ENCODE results near the gene ASRGL1.

ASRGL1 gene

DNA sequence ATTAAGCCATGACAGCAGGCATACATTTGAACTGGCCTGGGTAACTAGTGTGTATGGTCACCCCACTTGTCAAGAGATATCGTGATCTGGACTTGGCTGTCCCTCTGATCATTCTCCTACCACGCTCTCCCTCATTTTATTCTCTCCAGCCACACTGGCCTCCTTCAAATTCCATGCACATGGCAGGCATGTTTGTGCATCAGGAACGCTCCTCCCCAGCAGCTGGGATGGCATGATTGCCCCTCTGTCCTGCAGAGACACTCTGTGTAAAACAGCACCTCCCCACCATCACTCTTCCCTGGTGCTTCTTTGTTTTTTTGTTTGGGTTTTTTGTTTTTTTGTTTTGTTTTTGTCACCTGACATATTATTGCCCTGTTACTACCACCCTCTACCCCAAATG, 50.1 kb downstream of the ASRGL1 start:
- Histone ChIP-seq H3K27me3 (ENCODE audit: control insufficient read depth in 3 of 3, insufficient read depth in 3 of 3, low read depth in 1 of 3, low read length in 3 of 3) (no peaks in the 10 kb centered on the region), H3K14ac (ENCODE audit: low read length) (no peak overlapping the region), H3K23ac (ENCODE audit: low read depth, low read length, poor library complexity) (no peak overlapping the region), H2AFZ (ENCODE audit: low read length) (no peak overlapping the region), H3K4me1 (ENCODE audit: control insufficient read depth in 2 of 2, insufficient read depth in 1 of 2, low read depth in 1 of 2, low read length in 2 of 2) (no peaks in the 10 kb centered on the region), H3K4me3 (ENCODE audit: low read length in 2 of 2) (no peak overlapping the region), H2BK120ac (ENCODE audit: low read depth, low read length) (no peak overlapping the region), H3K4ac (ENCODE audit: low read length) (no peak overlapping the region), H3K9me3 (replicated peaks in 1 of 2; ENCODE audit: control insufficient read depth in 2 of 2, insufficient read depth in 1 of 2, low read depth in 1 of 2, low read length in 2 of 2) (no peaks in the 10 kb centered on the region), H3K27ac (replicated peaks; ENCODE audit: low read length) (no peak overlapping the region), H4K8ac (ENCODE audit: low read depth, low read length) (no peak overlapping the region), H3K4me2 (ENCODE audit: insufficient read depth, low read length, poor library complexity, severe bottlenecking) (no peak overlapping the region), H2BK5ac (ENCODE audit: low read length) (no peak overlapping the region), H3K18ac (ENCODE audit: low read length) (peak overlapping the region; percentile 49), H3K79me1 (ENCODE audit: low read depth, low read length) (no peaks in the 10 kb centered on the region), H2AK5ac (ENCODE audit: low read depth, low read length) (no peak overlapping the region), H3K36me3 (replicated peaks in 1 of 2; ENCODE audit: control insufficient read depth in 2 of 2, insufficient read depth in 2 of 2, low read length in 2 of 2) (peaks cover 3 to 5% of the 10 kb centered on the region in 2 donors), H4K91ac (ENCODE audit: low read depth, low read length, poor library complexity) (no peak overlapping the region), H2BK15ac (ENCODE audit: low read length) (no peak overlapping the region), H3K9ac (ENCODE audit: low read depth, low read length, poor library complexity) (no peak overlapping the region), H2BK12ac (ENCODE audit: low read length) (no peak overlapping the region)
- DNase-seq (ENCODE audit: low spot score), result no peak
- no CpG with 5 or more reads among the region's 3 CpGs for WGBS, 2 donors (ENCODE audit: extremely low coverage in 2 of 2, insufficient read length in 2 of 2, insufficient replicate concordance in 1 of 2)

DNA sequence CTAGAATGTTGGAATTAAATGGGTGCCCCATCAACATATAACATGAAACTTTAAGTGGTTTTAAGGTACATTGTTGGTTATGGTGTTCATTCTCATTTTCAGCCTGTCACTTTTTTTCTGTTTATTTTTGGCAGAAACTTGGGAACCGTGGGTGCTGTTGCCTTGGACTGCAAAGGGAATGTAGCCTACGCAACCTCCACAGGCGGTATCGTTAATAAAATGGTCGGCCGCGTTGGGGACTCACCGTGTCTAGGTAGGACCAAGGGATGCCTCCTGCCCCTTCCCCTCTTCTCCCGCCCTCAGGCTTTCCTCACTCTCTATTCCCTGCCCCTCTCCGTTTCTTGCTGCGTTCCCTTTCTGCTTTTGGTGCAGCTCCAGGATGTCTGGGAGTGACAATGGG, 51.8 kb downstream of the ASRGL1 start:
- Histone ChIP-seq H4K91ac (ENCODE audit: low read depth, low read length, poor library complexity) (no peak overlapping the region), H3K79me1 (ENCODE audit: low read depth, low read length) (no peaks in the 10 kb centered on the region), H3K27ac (replicated peaks; ENCODE audit: low read length) (no peak overlapping the region), H3K4ac (ENCODE audit: low read length) (no peak overlapping the region), H3K23ac (ENCODE audit: low read depth, low read length, poor library complexity) (no peak overlapping the region), H2BK120ac (ENCODE audit: low read depth, low read length) (no peak overlapping the region), H2BK12ac (ENCODE audit: low read length) (no peak overlapping the region), H3K27me3 (ENCODE audit: control insufficient read depth in 3 of 3, insufficient read depth in 3 of 3, low read depth in 1 of 3, low read length in 3 of 3) (no peaks in the 10 kb centered on the region), H2BK5ac (ENCODE audit: low read length) (no peak overlapping the region), H3K4me2 (ENCODE audit: insufficient read depth, low read length, poor library complexity, severe bottlenecking) (no peak overlapping the region), H3K14ac (ENCODE audit: low read length) (no peak overlapping the region), H3K9ac (ENCODE audit: low read depth, low read length, poor library complexity) (no peak overlapping the region), H4K8ac (ENCODE audit: low read depth, low read length) (no peak overlapping the region), H3K4me1 (ENCODE audit: control insufficient read depth in 2 of 2, insufficient read depth in 1 of 2, low read depth in 1 of 2, low read length in 2 of 2) (no peaks in the 10 kb centered on the region), H2AFZ (ENCODE audit: low read length) (no peak overlapping the region), H2AK5ac (ENCODE audit: low read depth, low read length) (no peak overlapping the region), H3K9me3 (replicated peaks in 1 of 2; ENCODE audit: control insufficient read depth in 2 of 2, insufficient read depth in 1 of 2, low read depth in 1 of 2, low read length in 2 of 2) (no peaks in the 10 kb centered on the region), H3K36me3 (replicated peaks in 1 of 2; ENCODE audit: control insufficient read depth in 2 of 2, insufficient read depth in 2 of 2, low read length in 2 of 2) (peaks cover 3 to 5% of the 10 kb centered on the region in 2 donors), H3K18ac (ENCODE audit: low read length) (no peak overlapping the region), H3K4me3 (ENCODE audit: low read length in 2 of 2) (no peak overlapping the region), H2BK15ac (ENCODE audit: low read length) (no peak overlapping the region)
- WGBS, 2 donors (ENCODE audit: extremely low coverage in 2 of 2, insufficient read length in 2 of 2, insufficient replicate concordance in 1 of 2), result no CpG with 5 or more reads among the region's 11 CpGs
- DNase-seq (ENCODE audit: low spot score), result no peak

DNA sequence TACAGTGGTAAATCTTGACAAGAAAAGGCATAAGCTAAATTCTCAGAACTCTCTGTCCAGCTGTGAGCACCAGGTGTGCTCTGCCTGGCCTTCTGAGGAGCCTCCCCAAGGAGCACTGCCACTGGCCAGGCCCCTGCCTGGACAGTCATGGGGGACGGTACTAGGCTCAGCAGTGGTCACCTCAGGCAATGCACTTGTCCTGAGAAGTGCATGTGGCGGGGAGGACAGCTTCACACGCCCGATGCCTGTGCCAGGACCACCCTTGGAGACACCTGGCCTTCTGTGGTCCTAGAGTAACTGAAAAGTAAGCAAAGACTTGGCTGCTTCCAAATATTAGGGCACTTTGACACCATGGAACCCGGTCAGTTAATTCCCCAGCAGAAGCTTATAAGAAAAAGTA, 53.0 kb downstream of the ASRGL1 start:
- no peak overlapping the region for H2BK12ac ChIP-seq (ENCODE audit: low read length)
- H2AFZ ChIP-seq (ENCODE audit: low read length), result no peak overlapping the region
- no peaks in the 10 kb centered on the region for H3K79me1 ChIP-seq (ENCODE audit: low read depth, low read length)
- peaks cover 3 to 5% of the 10 kb centered on the region in 2 donors for H3K36me3 ChIP-seq (replicated peaks in 1 of 2; ENCODE audit: control insufficient read depth in 2 of 2, insufficient read depth in 2 of 2, low read length in 2 of 2)
- H3K27ac ChIP-seq (replicated peaks; ENCODE audit: low read length), result no peak overlapping the region
- H2BK15ac ChIP-seq (ENCODE audit: low read length), result no peak overlapping the region
- no peak overlapping the region for H3K14ac ChIP-seq (ENCODE audit: low read length)
- H3K9ac ChIP-seq (ENCODE audit: low read depth, low read length, poor library complexity), result no peak overlapping the region
- no peak overlapping the region for H3K18ac ChIP-seq (ENCODE audit: low read length)
- H3K27me3 ChIP-seq (ENCODE audit: control insufficient read depth in 3 of 3, insufficient read depth in 3 of 3, low read depth in 1 of 3, low read length in 3 of 3), result no peaks in the 10 kb centered on the region
- no peak overlapping the region for H2BK5ac ChIP-seq (ENCODE audit: low read length)
- peaks cover 1 to 2% of the 10 kb centered on the region in 2 donors for H3K4me1 ChIP-seq (ENCODE audit: control insufficient read depth in 2 of 2, insufficient read depth in 1 of 2, low read depth in 1 of 2, low read length in 2 of 2)
- no peak overlapping the region for H2AK5ac ChIP-seq (ENCODE audit: low read depth, low read length)
- H4K91ac ChIP-seq (ENCODE audit: low read depth, low read length, poor library complexity), result no peak overlapping the region
- H3K4me3 ChIP-seq (ENCODE audit: low read length in 2 of 2), result no peak overlapping the region
- WGBS, 2 donors (ENCODE audit: extremely low coverage in 2 of 2, insufficient read length in 2 of 2, insufficient replicate concordance in 1 of 2), result no CpG with 5 or more reads among the region's 5 CpGs
- no peak overlapping the region for H2BK120ac ChIP-seq (ENCODE audit: low read depth, low read length)
- no peak for DNase-seq (ENCODE audit: low spot score)
- H3K23ac ChIP-seq (ENCODE audit: low read depth, low read length, poor library complexity), result no peak overlapping the region
- no peak overlapping the region for H3K4ac ChIP-seq (ENCODE audit: low read length)
- H4K8ac ChIP-seq (ENCODE audit: low read depth, low read length), result no peak overlapping the region
- H3K9me3 ChIP-seq (replicated peaks in 1 of 2; ENCODE audit: control insufficient read depth in 2 of 2, insufficient read depth in 1 of 2, low read depth in 1 of 2, low read length in 2 of 2), result no peaks in the 10 kb centered on the region
- no peak overlapping the region for H3K4me2 ChIP-seq (ENCODE audit: insufficient read depth, low read length, poor library complexity, severe bottlenecking)

DNA sequence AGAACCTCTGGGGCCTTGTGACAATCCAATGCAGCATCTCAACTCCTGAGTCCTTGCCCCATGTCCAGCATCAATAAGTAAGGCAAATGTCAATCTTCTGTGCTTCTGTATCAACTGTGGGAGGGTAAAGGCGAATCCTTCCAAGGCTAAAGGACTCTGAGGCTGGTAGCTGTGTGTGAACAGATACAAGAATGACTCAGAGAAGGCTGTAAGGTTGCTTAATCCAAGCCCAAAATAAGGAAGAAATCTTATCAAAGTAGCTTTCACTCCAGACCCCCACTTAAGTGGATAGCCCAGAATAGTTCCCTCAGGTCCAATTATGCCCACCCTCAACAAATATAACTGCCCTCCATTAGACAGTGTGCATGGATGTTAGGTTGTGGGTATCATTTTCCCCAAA, 53.5 kb downstream of the ASRGL1 start:
- Histone ChIP-seq H3K4me3 (ENCODE audit: low read length in 2 of 2) (no peak overlapping the region), H3K79me1 (ENCODE audit: low read depth, low read length) (no peaks in the 10 kb centered on the region), H3K18ac (ENCODE audit: low read length) (no peak overlapping the region), H2BK120ac (ENCODE audit: low read depth, low read length) (no peak overlapping the region), H3K4me2 (ENCODE audit: insufficient read depth, low read length, poor library complexity, severe bottlenecking) (no peak overlapping the region), H2BK15ac (ENCODE audit: low read length) (no peak overlapping the region), H2AFZ (ENCODE audit: low read length) (no peak overlapping the region), H3K4me1 (ENCODE audit: control insufficient read depth in 2 of 2, insufficient read depth in 1 of 2, low read depth in 1 of 2, low read length in 2 of 2) (peaks cover 2 to 3% of the 10 kb centered on the region in 2 donors), H3K9ac (ENCODE audit: low read depth, low read length, poor library complexity) (no peak overlapping the region), H4K91ac (ENCODE audit: low read depth, low read length, poor library complexity) (no peak overlapping the region), H3K27ac (replicated peaks; ENCODE audit: low read length) (no peak overlapping the region), H2AK5ac (ENCODE audit: low read depth, low read length) (no peak overlapping the region), H3K14ac (ENCODE audit: low read length) (no peak overlapping the region), H2BK12ac (ENCODE audit: low read length) (no peak overlapping the region), H3K9me3 (replicated peaks in 1 of 2; ENCODE audit: control insufficient read depth in 2 of 2, insufficient read depth in 1 of 2, low read depth in 1 of 2, low read length in 2 of 2) (no peaks in the 10 kb centered on the region), H4K8ac (ENCODE audit: low read depth, low read length) (no peak overlapping the region), H3K4ac (ENCODE audit: low read length) (no peak overlapping the region), H3K27me3 (ENCODE audit: control insufficient read depth in 3 of 3, insufficient read depth in 3 of 3, low read depth in 1 of 3, low read length in 3 of 3) (no peaks in the 10 kb centered on the region), H3K23ac (ENCODE audit: low read depth, low read length, poor library complexity) (no peak overlapping the region), H2BK5ac (ENCODE audit: low read length) (no peak overlapping the region), H3K36me3 (replicated peaks in 1 of 2; ENCODE audit: control insufficient read depth in 2 of 2, insufficient read depth in 2 of 2, low read length in 2 of 2) (peaks cover 3 to 5% of the 10 kb centered on the region in 2 donors)
- DNase-seq (ENCODE audit: low spot score), result no peak
- WGBS, 2 donors (ENCODE audit: extremely low coverage in 2 of 2, insufficient read length in 2 of 2, insufficient replicate concordance in 1 of 2), result no CpG with 5 or more reads among the region's 1 CpG

Data from neuronal stem cell (in vitro differentiated cells).